NCI-H774 (cell line): ENCODE measurements around the gene NACAD.
A peak's percentile ranks its signal among the peaks of the same experiment; 100 is the strongest.
"Not testable (repeated sequence)": the region's sequence is repeated elsewhere in the genome, so short reads cannot be mapped to it uniquely, and the experiment has no call there.

ENCODE experiments used
- DNase-seq: peaks from one replicate; lab custom pipeline; 2025; lab: John Stamatoyannopoulos, UW

NACAD gene

DNA sequence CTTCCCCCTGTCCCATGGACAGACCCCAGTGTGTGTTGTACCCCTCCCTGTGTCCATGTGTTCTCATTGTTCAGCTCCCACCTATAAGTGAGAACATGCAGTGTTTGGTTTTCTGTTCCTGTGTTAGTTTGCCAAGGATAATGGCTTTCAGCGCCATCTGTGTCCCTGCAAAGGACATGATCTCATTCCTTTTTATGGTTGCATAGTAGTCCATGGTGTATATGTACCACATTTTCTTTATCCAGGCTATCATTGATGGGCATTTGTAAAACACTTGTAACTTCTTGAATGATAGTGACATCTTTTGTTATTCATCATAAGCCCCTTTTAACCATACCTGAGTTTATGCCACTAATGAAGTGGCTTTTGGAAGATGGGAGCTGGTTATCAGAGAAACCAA lies 25.5 kb upstream of the NACAD start:
- DNase-seq = not testable (repeated sequence)

DNA sequence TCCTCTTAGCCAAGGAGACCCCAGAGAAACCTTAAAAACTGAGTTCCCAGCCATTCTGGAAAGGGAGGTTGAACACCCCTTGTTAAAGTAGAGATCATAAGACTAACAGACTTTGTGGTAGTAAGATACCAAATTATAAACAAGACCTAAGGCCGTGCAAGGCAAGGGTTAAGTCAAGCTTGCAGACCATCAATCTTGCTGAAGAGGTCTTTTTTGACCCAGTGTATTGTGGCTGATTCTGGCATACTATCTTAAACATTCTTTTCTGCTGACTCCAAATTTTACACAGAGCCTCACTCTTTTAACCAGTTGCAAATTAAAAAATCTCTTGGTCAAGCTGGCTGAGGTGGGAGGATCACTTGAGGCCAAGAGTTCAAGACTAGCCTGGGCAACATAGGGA lies 23.9 kb upstream of the NACAD start:
- DNase-seq = no peak

DNA sequence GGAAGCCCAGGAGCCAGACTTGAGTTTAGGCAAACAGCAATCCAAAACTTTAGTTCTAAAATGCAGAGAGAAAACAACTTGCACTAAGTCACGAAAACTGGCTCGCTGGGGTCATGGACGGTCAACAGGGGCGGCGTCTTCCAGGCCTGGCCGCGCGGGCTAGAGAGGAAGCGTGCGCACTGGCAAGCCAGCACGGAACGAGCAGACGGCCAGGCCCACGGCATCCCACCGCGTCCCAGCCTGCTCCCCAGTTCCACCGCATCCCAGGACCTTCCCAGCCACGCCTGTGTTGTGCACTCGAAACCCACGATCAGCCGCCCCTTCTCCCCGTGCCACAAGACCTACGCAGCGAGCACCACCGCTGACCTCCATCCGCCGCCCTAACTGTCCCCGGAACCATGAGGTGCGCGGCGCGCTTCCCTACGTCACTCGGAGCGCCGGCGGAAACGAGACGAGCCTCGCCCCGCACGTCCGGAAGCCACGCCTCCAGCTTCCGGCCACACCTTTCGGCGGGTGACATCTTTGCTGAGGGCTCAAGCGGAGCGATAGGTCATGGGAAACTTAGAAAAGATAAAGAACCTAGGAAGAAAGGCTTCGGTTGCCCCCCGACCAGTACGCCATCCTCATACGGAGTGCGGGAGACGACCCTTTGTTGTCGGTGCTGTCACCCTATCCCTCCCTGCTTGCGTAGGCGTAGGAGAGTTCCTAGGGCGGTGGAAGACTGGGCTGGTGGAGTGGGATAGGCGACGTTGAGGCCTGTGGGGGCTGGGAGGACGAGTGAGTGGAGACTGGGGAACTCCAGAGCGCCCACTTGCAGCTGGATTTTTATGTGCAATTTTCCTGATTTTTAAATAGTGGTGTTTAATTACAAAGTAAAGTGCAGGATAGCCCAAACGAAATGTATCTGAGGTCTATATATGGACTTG lies 22.8 kb upstream of the NACAD start, which contains the start of gene TBRG4:
TBRG4 (minus strand) TSS at position 400 of the 926 bp plus-strand sequence. CDS start 2,460 bp downstream, outside the sequence.
- peak; percentile 95 for DNase-seq

GRCh38 chr7:45108863-45109262 lies 20.1 kb upstream of the NACAD start:
- no peak for DNase-seq

DNA sequence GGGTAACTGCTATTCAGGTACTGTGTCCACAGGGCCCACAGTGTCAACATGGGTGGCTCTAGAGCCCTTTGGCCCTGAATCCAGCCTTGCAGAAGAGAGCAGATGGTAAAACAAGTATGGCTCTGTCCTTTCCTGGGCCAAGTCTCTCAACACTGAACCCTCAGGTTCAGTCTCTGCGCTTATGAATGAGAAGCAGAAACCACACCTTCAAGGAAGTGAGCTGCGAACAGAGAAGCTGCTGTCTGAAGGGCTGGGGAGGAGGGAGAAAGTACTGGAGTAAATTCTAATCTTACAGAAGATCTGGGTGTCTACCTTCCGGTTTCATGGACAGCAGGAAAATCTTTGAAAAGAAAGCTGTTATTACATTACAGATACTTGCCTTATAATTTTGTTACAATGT lies 18.6 kb upstream of the NACAD start:
- no peak for DNase-seq

GRCh38 chr7:45106820-45107219 lies 18.1 kb upstream of the NACAD start:
- DNase-seq = no peak

DNA sequence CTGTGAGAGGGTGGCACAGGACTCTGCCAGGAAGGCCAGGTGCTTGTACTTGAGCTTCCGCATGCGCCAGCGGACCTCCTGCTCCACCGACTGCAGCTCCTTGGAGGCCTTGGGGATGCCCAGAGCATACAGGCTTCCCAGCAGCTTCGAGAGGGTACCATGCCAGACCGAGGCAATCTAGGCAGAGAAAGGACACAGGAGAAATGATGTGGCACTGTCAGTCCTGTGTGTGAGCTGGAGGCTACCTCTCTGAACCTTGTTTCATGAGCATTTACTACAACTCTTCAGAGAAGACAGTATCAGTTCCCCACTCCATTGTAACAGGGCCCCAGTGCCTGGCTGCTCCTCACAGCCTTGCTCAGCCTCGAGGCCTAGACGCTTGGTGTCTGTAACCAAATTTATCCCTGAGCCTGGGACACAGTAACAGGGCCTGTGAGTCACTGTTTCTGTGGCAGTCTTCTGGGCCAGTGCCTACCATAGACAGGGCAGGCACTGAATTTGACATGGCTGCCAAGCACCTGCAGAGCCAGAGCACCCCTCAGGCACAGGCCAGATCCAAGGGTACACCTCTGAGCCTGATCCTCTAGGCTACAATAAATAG lies 16.9 kb upstream of the NACAD start:
- DNase-seq = no peak

- no peak for DNase-seq
Measured at GRCh38 chr7:45104844-45105587, 16.2 kb upstream of the NACAD start.

- no peak for DNase-seq
Measured at GRCh38 chr7:45103958-45104843, 15.4 kb upstream of the NACAD start.

DNA sequence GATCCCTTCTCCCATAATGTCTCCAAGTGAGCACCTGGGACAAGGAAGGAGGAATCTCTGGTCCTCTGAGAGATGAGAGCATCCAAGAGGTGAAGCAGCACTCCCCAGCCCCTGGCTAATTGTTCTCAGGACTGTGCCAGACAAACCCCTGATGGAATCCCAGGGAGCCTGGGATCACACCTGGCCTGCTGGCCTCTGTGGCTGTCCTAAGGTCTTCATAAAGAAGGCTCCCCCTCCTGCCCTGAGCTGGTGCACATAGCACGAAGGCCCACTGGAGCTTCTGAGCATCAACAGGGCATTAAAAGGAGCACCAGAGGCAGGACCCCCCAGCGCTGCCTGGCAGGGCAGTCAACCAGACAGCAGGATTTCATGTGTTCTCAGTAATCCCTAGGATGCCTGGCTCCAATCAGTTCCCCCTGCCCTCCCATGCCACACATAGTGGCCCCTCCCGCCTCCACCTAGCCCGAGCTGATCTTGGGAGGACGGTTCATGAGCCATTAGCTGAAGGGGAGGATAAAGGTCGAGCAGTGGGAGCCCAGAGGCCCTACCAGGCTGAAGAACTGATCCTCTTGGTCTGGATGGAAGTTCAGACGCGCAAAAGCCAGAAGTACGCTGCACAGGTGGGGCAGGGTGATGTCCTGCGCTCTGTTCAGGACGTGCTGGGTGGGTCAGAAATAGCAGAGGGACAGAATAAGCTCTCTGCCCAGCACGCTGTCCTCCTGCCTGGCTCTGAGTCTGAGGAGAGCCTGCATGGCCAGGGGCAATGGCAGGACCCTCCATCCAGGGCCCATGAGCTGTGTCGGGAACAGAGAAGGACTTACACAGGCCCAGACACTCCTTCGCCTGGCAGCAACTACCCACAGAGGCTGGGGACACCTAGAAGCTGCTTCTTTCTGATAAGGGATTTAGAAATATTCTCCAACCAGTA lies 14.3 kb upstream of the NACAD start:
- DNase-seq = no peak

- no peak for DNase-seq
Measured at GRCh38 chr7:45101748-45102147, 13.0 kb upstream of the NACAD start.

- no peak for DNase-seq
Measured at GRCh38 chr7:45100761-45101480, 12.2 kb upstream of the NACAD start.

GRCh38 chr7:45099891-45100760 lies 11.4 kb upstream of the NACAD start:
- no peak for DNase-seq

- DNase-seq = no peak
Measured at GRCh38 chr7:45098983-45099839, 10.4 kb upstream of the NACAD start.

DNA sequence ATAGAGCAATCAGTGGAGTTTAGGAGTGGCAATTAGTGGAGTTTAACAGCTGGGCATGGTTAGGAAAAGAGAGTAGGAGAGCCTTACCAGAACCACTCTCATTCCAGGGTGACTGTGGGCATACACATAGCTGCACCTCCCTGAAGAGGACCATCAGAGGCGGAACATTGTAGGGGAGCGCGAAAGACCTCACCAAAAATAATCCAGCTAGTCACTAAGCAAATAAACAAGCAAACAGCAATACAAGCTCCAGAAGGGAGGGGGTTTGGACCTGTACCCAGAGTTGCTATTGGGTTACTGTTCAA lies 4.1 kb upstream of the NACAD start:
- DNase-seq = no peak

- no peak for DNase-seq
Measured at GRCh38 chr7:45092100-45092930, 3.5 kb upstream of the NACAD start.

GRCh38 chr7:45089341-45089891 lies 647 bp upstream of the NACAD start:
- peak; percentile 73 for DNase-seq
